Testis (tissue), 3 donors: ENCODE results near the gene PTPRD. TPM values are rescaled to one million over a fixed set of nuclear protein-coding genes. Genes with fewer than 3 reads are reported as not detected.

Experiments
- DNase-seq: peaks from one replicate; pipeline ENCODE4 v3.0.0-alpha.2; 2019
- H3K27ac ChIP-seq, 2 donors: fragments of 200-600 bp; sonication (generic); one replicate each; pipeline ENCODE4 v1.5.1; 2019
- H3K27me3 ChIP-seq: fragments of 200-600 bp; sonication (generic); one replicate; pipeline ENCODE4 v1.5.1; 2019
- H3K36me3 ChIP-seq: fragments of 200-600 bp; sonication (generic); one replicate; pipeline ENCODE4 v1.5.1; 2017; ENCODE audit warnings: low read depth; ENCODE audit errors: missing control alignments
- H3K4me1 ChIP-seq: fragments of 200-600 bp; sonication (generic); one replicate; pipeline ENCODE4 v1.5.1; 2019
- H3K4me3 ChIP-seq, 2 donors: fragments of 200-600 bp; sonication (generic); one replicate each; pipeline ENCODE4 v1.5.1; 2017 to 2019
- H3K9me3 ChIP-seq: fragments of 200-600 bp; sonication (generic); one replicate; pipeline ENCODE4 v1.5.1; 2017
- POLR2A ChIP-seq: fragments of 450-650 bp; IDR thresholded peaks from one replicate; pipeline ENCODE4 v1.6.1; 2017; ENCODE audit warnings: antibody characterized with exemption, mild to moderate bottlenecking, moderate library complexity
- WGBS, 2 donors: methylation state at CpG; one replicate each; pipeline ENCODE4 v1.1.5; 2018; 5-methylcytosine and 5-hydroxymethylcytosine counted together
- intact Hi-C: fragments of 100-400 bp; cut with DNase I; formaldehyde crosslinking; loops from one replicate; pipeline ENCODE4 v1.15.1; 2023; ENCODE audit warnings: low total_unique reads
- polyA plus RNA-seq: library from polyadenylated mRNA; stranded (reverse); fragments of 350-450 nt; fragmentation: Illumina TruSeq; extraction: RNeasy Lipid Tissue Mini Kit (QIAGEN cat#74804); gene quantifications from one replicate; pipeline ENCODE4 v1.2.3, GENCODE V29; 2014; ENCODE audit warnings: low read depth, low replicate concordance; ENCODE audit not compliant: insufficient read depth
- total RNA-seq, 2 donors: library from RNA; depleted of rRNA; stranded (reverse); fragments of >200 nt; gene quantifications; one replicate each; pipeline ENCODE4 v1.2.3, GENCODE V29; 2016
- TF ChIP-seq, protein P1 (sequence below), 3 experiments: fragments of 450-650 bp in 2 of 3; fragments of 200-600 bp in 1 of 3; sonication (generic) in 1 of 3; IDR thresholded peaks; one replicate each; pipeline ENCODE4 v1.5.1; 2016 to 2019; ENCODE audit warnings: antibody characterized with exemption in 3 of 3, mild to moderate bottlenecking in 2 of 3, moderate library complexity in 1 of 3

The PTPRD gene
- total and polyA plus RNA-seq, 3 donors from 2014 or later = 15.4 to 33.6 (median 32.5) TPM

- Histone ChIP-seq H3K9me3 (no peaks in the 10 kb centered on the region), H3K4me3 (no peak overlapping the region), H3K4me1 (no peaks in the 10 kb centered on the region), H3K36me3 (no peaks in the 10 kb centered on the region), H3K27me3 (no peaks in the 10 kb centered on the region), H3K27ac (no peak overlapping the region)
- DNase-seq = no peak
- intact Hi-C loops = no loop called here
- WGBS, 2 donors = 68 to 69% methylated on average over 3 of the region's 3 CpGs
- no peak for TF ChIP-seq POLR2A
- TF ChIP-seq, protein P1, sequence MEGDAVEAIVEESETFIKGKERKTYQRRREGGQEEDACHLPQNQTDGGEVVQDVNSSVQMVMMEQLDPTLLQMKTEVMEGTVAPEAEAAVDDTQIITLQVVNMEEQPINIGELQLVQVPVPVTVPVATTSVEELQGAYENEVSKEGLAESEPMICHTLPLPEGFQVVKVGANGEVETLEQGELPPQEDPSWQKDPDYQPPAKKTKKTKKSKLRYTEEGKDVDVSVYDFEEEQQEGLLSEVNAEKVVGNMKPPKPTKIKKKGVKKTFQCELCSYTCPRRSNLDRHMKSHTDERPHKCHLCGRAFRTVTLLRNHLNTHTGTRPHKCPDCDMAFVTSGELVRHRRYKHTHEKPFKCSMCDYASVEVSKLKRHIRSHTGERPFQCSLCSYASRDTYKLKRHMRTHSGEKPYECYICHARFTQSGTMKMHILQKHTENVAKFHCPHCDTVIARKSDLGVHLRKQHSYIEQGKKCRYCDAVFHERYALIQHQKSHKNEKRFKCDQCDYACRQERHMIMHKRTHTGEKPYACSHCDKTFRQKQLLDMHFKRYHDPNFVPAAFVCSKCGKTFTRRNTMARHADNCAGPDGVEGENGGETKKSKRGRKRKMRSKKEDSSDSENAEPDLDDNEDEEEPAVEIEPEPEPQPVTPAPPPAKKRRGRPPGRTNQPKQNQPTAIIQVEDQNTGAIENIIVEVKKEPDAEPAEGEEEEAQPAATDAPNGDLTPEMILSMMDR (IDR thresholded peaks at IDR 0.05) = no peak
Observed at GRCh38 chr9:8633784-8634183, 1979.0 kb downstream of the PTPRD start.

- DNase-seq = no peak
- Histone ChIP-seq H3K27me3 (no peaks in the 10 kb centered on the region), H3K4me1 (no peaks in the 10 kb centered on the region), H3K9me3 (no peaks in the 10 kb centered on the region), H3K27ac (no peak overlapping the region), H3K4me3 (no peak overlapping the region), H3K36me3 (no peaks in the 10 kb centered on the region)
- WGBS, 2 donors = 13 to 37% methylated on average over 1 of the region's 1 CpG
- TF ChIP-seq, protein P1 (IDR thresholded peaks at IDR 0.05) = no peak
- TF ChIP-seq POLR2A = no peak
- intact Hi-C loops = no loop called here
Observed at GRCh38 chr9:8632493-8632892, 1980.3 kb downstream of the PTPRD start.

GRCh38 chr9:8628791-8629190 lies 1984.0 kb downstream of the PTPRD start:
- TF ChIP-seq POLR2A = no peak
- TF ChIP-seq, protein P1 (IDR thresholded peaks at IDR 0.05) = no peak
- Histone ChIP-seq H3K4me1 (no peaks in the 10 kb centered on the region), H3K4me3 (no peak overlapping the region), H3K27me3 (no peaks in the 10 kb centered on the region), H3K27ac (no peak overlapping the region), H3K9me3 (no peaks in the 10 kb centered on the region), H3K36me3 (no peaks in the 10 kb centered on the region)
- no peak for DNase-seq
- intact Hi-C loops = no loop called here

GRCh38 chr9:8627976-8628679 lies 1984.7 kb downstream of the PTPRD start:
- DNase-seq = no peak
- 86 to 87% methylated on average over 7 of the region's 7 CpGs for WGBS, 2 donors
- no peaks in the 10 kb centered on the region for H3K9me3 ChIP-seq

More at GRCh38 chr9:8627976-8628679, 1984.7 kb downstream of the PTPRD start:
- H3K4me3 ChIP-seq = no peak overlapping the region
- H3K27me3 ChIP-seq = no peaks in the 10 kb centered on the region
- no peaks in the 10 kb centered on the region for H3K36me3 ChIP-seq
- no peaks in the 10 kb centered on the region for H3K4me1 ChIP-seq
- intact Hi-C loops = no loop called here
- H3K27ac ChIP-seq = no peak overlapping the region
- TF ChIP-seq POLR2A = no peak
- TF ChIP-seq, protein P1 (IDR thresholded peaks at IDR 0.05) = no peak
